Parietal lobe (tissue), 1 donor: ENCODE measurements around the gene FAM47A. TPM values are rescaled to one million over a fixed set of nuclear protein-coding genes. Genes with fewer than 3 reads are reported as not detected.

ENCODE experiments used
- total RNA-seq: library from RNA; depleted of rRNA; stranded (reverse); fragments of >200 nt; gene quantifications from one replicate; pipeline ENCODE4 v1.2.3, GENCODE V29; 2014

Gene FAM47A
- not detected for total RNA-seq

DNA sequence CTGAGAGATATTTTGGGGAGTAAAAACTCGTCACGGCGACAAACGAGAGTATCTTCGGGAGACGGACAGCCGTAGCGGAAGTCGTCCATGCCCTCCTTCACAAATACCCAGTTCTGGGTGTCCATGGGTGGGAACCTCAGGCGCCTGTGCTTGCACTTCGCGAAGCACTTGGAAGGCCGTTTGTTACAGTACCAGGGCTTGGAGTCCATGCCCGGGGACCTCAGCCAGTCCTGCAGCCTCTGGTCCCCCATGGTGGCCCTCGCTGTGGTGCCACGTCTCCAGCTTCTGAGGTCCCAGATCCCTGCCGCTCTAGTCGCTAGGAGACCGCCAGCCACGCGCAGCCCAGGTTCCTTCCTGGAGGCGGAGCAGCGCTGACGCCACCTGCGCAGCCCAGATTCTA is at the start of gene FAM47A:
TSS of gene FAM47A (minus strand) at position 287 of the 400 bp plus-strand sequence. CDS start at position 251, 36 bp downstream.

